K562 (cell line): ENCODE data around the gene MACF1. TPM values are rescaled to one million over a fixed set of nuclear protein-coding genes. Genes with fewer than 3 reads are reported as not detected.

Experiments
- ARID1B ChIP-seq: fragments of 450-650 bp; IDR thresholded peaks from 2 replicates; pipeline ENCODE4 v1.6.1; 2016; ENCODE audit warnings: antibody characterized with exemption, mild to moderate bottlenecking, inconsistent platforms
- CC2D1A ChIP-seq: fragments of 450-650 bp; IDR thresholded peaks from 2 replicates; pipeline ENCODE4 v1.6.1; 2017; ENCODE audit warnings: mild to moderate bottlenecking
- CCAR2 ChIP-seq: fragments of 200-400 bp; formaldehyde crosslinking; IDR thresholded peaks from 2 replicates; pipeline ENCODE4 v1.6.1; 2017; ENCODE audit warnings: mild to moderate bottlenecking, low read depth, low read length
- GABPA ChIP-seq: fragments of 200-800 bp; sonication (Bioruptor generic); conservative IDR thresholded peaks from 2 replicates; pipeline ENCODE4 v1.6.1; 2016; ENCODE audit warnings: low read depth, missing genetic modification characterization, missing compliant biosample characterization
- HMGN3 ChIP-seq: IDR thresholded peaks from 2 replicates; pipeline ENCODE4 v1.6.1; 2011; ENCODE audit warnings: borderline replicate concordance, low read depth, mild to moderate bottlenecking, mixed read lengths, low read length; ENCODE audit not compliant: insufficient read length; ENCODE audit errors: extremely low read depth
- MAFF ChIP-seq: IDR thresholded peaks from 2 replicates; pipeline ENCODE4 v1.6.1; 2012; ENCODE audit warnings: low read length, improper control_type of control experiment
- MAFK ChIP-seq: IDR thresholded peaks from 2 replicates; pipeline ENCODE4 v1.6.1; 2011; ENCODE audit warnings: low read length, improper control_type of control experiment
- MTA1 ChIP-seq: fragments of 450-650 bp; IDR thresholded peaks from 2 replicates; pipeline ENCODE4 v1.6.1; 2017; ENCODE audit warnings: borderline replicate concordance
- NR4A1 ChIP-seq, 2 experiments: fragments of 250-450 bp in 1 of 2; fragments of 450-650 bp in 1 of 2; sonication (Bioruptor Pico) in 1 of 2; IDR thresholded peaks; 2 replicates each; pipeline versions ENCODE4 v1.4.0 to v1.6.1; 2016 to 2020; ENCODE audit warnings: mild to moderate bottlenecking in 2 of 2, missing compliant biosample characterization in 1 of 2, missing genetic modification characterization in 1 of 2, moderate library complexity in 1 of 2
- RBM34 ChIP-seq: fragments of 200-400 bp; formaldehyde crosslinking; IDR thresholded peaks from 2 replicates; pipeline ENCODE4 v1.6.1; 2018; ENCODE audit warnings: low read length, borderline replicate concordance; ENCODE audit not compliant: insufficient read depth
- TAF7 ChIP-seq: fragments of 450-650 bp; IDR thresholded peaks from 2 replicates; pipeline ENCODE4 v1.6.1; 2016; ENCODE audit warnings: missing genetic modification characterization, missing compliant biosample characterization
- THRAP3 ChIP-seq: fragments of 450-650 bp; IDR thresholded peaks from 2 replicates; pipeline ENCODE4 v1.6.1; 2016; ENCODE audit warnings: mild to moderate bottlenecking, inconsistent platforms, borderline replicate concordance
- ZC3H11A ChIP-seq: IDR thresholded peaks from 2 replicates; pipeline ENCODE4 v1.6.1; 2012; ENCODE audit warnings: low read depth, low read length, improper control_type of control experiment
- ZNF175 ChIP-seq: fragments of 200-800 bp; sonication (Bioruptor generic); IDR thresholded peaks from 2 replicates; pipeline ENCODE4 v1.6.1; 2016; ENCODE audit warnings: low read depth, mild to moderate bottlenecking, missing genetic modification characterization, missing compliant biosample characterization
- ZNF384 ChIP-seq: IDR thresholded peaks from 2 replicates; pipeline ENCODE4 v1.6.1; 2012; ENCODE audit warnings: low read depth, low read length, improper control_type of control experiment
- ZNF408 ChIP-seq: fragments of 250-450 bp; sonication (Bioruptor Pico); IDR thresholded peaks from 2 replicates; pipeline ENCODE4 v1.4.0; 2020; ENCODE audit warnings: low read depth, mild to moderate bottlenecking, moderate library complexity
- ZNF778 ChIP-seq: fragments of 450-650 bp; formaldehyde crosslinking; IDR thresholded peaks from 2 replicates; pipeline ENCODE4 v1.4.0; 2020; ENCODE audit warnings: mild to moderate bottlenecking, moderate library complexity
- ZNF780A ChIP-seq: fragments of 250-450 bp; sonication (Bioruptor Pico); IDR thresholded peaks from 2 replicates; pipeline ENCODE4 v1.5.0; 2021; ENCODE audit warnings: mild to moderate bottlenecking
- polyA plus RNA-seq, 8 experiments: library from polyadenylated mRNA; depleted of rRNA in 4 of 8; stranded (reverse) in 5 of 8; unstranded in 3 of 8; fragments of >200 nt; fragmentation: Nextera tagmentation in 2 of 8; fragmentation: Illumina TruSeq in 1 of 8; extraction: Ambion mirVana in 2 of 8; extraction: Trizol in 1 of 8; gene quantifications; 2 replicates each; pipeline versions ENCODE4 v1.2.1 to v1.2.3, GENCODE V29; 2011 to 2014; ENCODE audit warnings: inconsistent platforms in 1 of 8, missing spikeins in 1 of 8
- total RNA-seq, 7 experiments: library from RNA; depleted of rRNA in 6 of 7; stranded (reverse); fragments of >200 nt in 6 of 7; fragmentation: Illumina TruSeq in 2 of 7; extraction: Trizol in 2 of 7; gene quantifications; 2 replicates each; pipeline versions ENCODE4 v1.2.1 to v1.2.3, GENCODE V29; 2011 to 2021; ENCODE audit warnings: low replicate concordance in 1 of 7
- TF ChIP-seq, protein P1 (sequence below): fragments of 250-450 bp; sonication (Bioruptor Pico); IDR thresholded peaks from 2 replicates; pipeline ENCODE4 v1.4.0; 2020; ENCODE audit warnings: mild to moderate bottlenecking, moderate library complexity
- TF ChIP-seq, protein P2 (sequence below): fragments of 450-650 bp; IDR thresholded peaks from 2 replicates; pipeline ENCODE4 v1.6.1; 2017; ENCODE audit warnings: mild to moderate bottlenecking, moderate library complexity
- TF ChIP-seq, protein P3 (sequence below): fragments of 450-650 bp; IDR thresholded peaks from 2 replicates; pipeline ENCODE4 v1.7.0; 2016; ENCODE audit warnings: borderline replicate concordance
- TF ChIP-seq, protein P4 (sequence below): fragments of 250-450 bp; sonication (Bioruptor Pico); IDR thresholded peaks from 2 replicates; pipeline ENCODE4 v1.8.0; 2021; ENCODE audit warnings: borderline replicate concordance, mild to moderate bottlenecking, moderate library complexity; ENCODE audit not compliant: poor library complexity, severe bottlenecking

Gene MACF1
- total and polyA plus RNA-seq, 9 of the 15 experiments (the other 6 are each of a cell fraction or from before 2014, with no cell fraction given) = 13.2 to 232 (median 112) TPM

DNA sequence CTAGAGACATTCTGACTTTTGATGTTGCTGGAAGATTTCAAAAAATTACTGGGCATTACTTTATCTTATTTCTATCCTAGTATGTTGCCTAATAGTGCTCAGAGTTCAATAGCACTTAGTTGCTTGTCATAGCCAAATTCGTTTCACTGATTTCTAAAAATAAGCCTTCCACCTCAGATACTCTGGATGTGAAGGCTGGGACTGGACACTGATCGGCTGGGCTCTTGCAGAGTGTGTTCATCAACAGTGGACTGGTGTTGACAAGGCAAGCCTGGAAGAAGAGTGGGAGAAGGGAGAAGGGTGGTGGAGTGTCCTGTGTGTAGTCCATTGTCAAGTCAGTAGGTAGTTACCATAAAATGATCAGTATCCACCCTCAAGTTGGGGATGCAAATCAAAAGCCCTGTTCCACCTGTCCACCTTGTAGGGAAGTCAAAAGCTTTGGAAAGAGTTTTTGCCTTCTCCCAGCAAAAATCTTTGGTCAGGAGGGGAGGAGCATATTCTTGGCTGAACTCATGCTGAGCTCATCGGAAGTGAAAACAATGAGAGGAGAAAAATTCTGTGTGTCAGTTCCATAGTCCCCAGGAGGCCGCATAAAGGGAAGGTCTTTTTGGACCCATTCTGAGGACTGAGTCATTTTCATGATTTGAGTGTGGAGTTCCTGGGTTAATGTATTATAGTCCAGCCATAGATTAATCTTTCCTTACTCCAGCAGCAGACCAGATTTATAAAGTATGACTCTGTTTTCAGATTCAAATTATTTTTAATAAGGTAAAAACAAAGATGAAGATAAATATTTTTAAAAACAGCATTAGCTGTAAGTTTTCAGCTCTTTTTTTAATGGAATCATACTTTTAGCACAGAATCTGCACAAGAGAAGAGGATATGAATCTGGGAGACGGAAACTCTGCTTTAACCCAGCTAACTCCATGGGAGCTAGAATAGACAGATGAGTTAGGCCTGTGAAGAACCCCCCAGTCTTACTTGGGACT lies 187.5 kb downstream of the MACF1 start (continued):
- TF ChIP-seq THRAP3 = no peak
- no peak for TF ChIP-seq CCAR2
- TF ChIP-seq, protein P1, sequence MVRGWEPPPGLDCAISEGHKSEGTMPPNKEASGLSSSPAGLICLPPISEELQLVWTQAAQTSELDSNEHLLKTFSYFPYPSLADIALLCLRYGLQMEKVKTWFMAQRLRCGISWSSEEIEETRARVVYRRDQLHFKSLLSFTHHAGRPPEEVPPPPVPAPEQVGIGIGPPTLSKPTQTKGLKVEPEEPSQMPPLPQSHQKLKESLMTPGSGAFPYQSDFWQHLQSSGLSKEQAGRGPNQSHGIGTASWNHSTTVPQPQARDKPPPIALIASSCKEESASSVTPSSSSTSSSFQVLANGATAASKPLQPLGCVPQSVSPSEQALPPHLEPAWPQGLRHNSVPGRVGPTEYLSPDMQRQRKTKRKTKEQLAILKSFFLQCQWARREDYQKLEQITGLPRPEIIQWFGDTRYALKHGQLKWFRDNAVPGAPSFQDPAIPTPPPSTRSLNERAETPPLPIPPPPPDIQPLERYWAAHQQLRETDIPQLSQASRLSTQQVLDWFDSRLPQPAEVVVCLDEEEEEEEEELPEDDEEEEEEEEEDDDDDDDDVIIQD (CRISPR knock-in tag) = 0 out of 2 replicates have a peak, but pooled peaks have one; percentile 38
- TF ChIP-seq ZNF408 = no peak
- peak; percentile 93 for TF ChIP-seq GABPA
- no peak for TF ChIP-seq NR4A1 (CRISPR knock-in tag; IDR thresholded peaks at IDR 0.05)
- TF ChIP-seq NR4A1 (tag; IDR thresholded peaks at IDR 0.05) = 0 out of 2 replicates have a peak, but pooled peaks have one; percentile 37
- TF ChIP-seq RBM34 = no peak
- TF ChIP-seq ZC3H11A = no peak
- TF ChIP-seq HMGN3 = no peak
- TF ChIP-seq MTA1 = peak; percentile 30; the same call in 1 of the 2 replicates
- no peak for TF ChIP-seq ZNF780A
- TF ChIP-seq ZNF175 (CRISPR knock-in tag) = peak; percentile 86
- TF ChIP-seq, protein P2, sequence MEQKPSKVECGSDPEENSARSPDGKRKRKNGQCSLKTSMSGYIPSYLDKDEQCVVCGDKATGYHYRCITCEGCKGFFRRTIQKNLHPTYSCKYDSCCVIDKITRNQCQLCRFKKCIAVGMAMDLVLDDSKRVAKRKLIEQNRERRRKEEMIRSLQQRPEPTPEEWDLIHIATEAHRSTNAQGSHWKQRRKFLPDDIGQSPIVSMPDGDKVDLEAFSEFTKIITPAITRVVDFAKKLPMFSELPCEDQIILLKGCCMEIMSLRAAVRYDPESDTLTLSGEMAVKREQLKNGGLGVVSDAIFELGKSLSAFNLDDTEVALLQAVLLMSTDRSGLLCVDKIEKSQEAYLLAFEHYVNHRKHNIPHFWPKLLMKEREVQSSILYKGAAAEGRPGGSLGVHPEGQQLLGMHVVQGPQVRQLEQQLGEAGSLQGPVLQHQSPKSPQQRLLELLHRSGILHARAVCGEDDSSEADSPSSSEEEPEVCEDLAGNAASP = no peak
- TF ChIP-seq MAFF = peak; percentile 7; the same call in 1 of the 2 replicates
- no peak for TF ChIP-seq ZNF384
- TF ChIP-seq, protein P3, sequence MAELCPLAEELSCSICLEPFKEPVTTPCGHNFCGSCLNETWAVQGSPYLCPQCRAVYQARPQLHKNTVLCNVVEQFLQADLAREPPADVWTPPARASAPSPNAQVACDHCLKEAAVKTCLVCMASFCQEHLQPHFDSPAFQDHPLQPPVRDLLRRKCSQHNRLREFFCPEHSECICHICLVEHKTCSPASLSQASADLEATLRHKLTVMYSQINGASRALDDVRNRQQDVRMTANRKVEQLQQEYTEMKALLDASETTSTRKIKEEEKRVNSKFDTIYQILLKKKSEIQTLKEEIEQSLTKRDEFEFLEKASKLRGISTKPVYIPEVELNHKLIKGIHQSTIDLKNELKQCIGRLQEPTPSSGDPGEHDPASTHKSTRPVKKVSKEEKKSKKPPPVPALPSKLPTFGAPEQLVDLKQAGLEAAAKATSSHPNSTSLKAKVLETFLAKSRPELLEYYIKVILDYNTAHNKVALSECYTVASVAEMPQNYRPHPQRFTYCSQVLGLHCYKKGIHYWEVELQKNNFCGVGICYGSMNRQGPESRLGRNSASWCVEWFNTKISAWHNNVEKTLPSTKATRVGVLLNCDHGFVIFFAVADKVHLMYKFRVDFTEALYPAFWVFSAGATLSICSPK = no peak
- peak; percentile 34 for TF ChIP-seq ARID1B
- TF ChIP-seq, protein P4, sequence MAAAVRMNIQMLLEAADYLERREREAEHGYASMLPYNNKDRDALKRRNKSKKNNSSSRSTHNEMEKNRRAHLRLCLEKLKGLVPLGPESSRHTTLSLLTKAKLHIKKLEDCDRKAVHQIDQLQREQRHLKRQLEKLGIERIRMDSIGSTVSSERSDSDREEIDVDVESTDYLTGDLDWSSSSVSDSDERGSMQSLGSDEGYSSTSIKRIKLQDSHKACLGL (CRISPR knock-in tag) = no peak
- TF ChIP-seq CC2D1A = no peak
- no peak for TF ChIP-seq ZNF778
- TF ChIP-seq TAF7 (tag) = no peak; the same call in 1 of the 2 replicates
- TF ChIP-seq MAFK = peak; percentile 36; the same call in 1 of the 2 replicates
